Body of pancreas (tissue), 4 donors: ENCODE measurements around the gene KRI1.

Experiments
- POLR2A ChIP-seq, 3 donors: fragments of 450-650 bp; IDR thresholded peaks; one replicate each; pipeline ENCODE4 v1.6.1; 2016; ENCODE audit warnings: antibody characterized with exemption in 3 of 3, mild to moderate bottlenecking in 2 of 3
- TF ChIP-seq, protein P1 (sequence below), 7 experiments: fragments of 450-650 bp in 4 of 7; fragments of 200-600 bp in 3 of 7; sonication (generic) in 3 of 7; IDR thresholded peaks; one replicate each; pipeline ENCODE4 v1.5.1; 2016 to 2019; ENCODE audit warnings: antibody characterized with exemption in 7 of 7

GRCh38 chr19:10523135-10523636, 42.6 kb downstream of the KRI1 start:
- TF ChIP-seq, protein P1, sequence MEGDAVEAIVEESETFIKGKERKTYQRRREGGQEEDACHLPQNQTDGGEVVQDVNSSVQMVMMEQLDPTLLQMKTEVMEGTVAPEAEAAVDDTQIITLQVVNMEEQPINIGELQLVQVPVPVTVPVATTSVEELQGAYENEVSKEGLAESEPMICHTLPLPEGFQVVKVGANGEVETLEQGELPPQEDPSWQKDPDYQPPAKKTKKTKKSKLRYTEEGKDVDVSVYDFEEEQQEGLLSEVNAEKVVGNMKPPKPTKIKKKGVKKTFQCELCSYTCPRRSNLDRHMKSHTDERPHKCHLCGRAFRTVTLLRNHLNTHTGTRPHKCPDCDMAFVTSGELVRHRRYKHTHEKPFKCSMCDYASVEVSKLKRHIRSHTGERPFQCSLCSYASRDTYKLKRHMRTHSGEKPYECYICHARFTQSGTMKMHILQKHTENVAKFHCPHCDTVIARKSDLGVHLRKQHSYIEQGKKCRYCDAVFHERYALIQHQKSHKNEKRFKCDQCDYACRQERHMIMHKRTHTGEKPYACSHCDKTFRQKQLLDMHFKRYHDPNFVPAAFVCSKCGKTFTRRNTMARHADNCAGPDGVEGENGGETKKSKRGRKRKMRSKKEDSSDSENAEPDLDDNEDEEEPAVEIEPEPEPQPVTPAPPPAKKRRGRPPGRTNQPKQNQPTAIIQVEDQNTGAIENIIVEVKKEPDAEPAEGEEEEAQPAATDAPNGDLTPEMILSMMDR (IDR thresholded peaks at IDR 0.05) = no peak
- no peak for TF ChIP-seq POLR2A (IDR thresholded peaks at IDR 0.05)
